B cell (primary cell): ENCODE data around the gene BAZ1B. TPM values are rescaled to one million over a fixed set of nuclear protein-coding genes. Genes with fewer than 3 reads are reported as not detected.

ENCODE experiments used
- ATAC-seq: fragments of 200-7000 bp; cut with Tn5 transposase; one replicate; pipeline ENCODE4 v1.10.0; 2021; ENCODE audit warnings: low read depth, mild to moderate bottlenecking, moderate number of reproducible peaks, moderate library complexity
- CTCF ChIA-PET: fragments of 350-600 bp; sonication (Branson Sonifier 250); formaldehyde crosslinking; loops from one replicate; lab custom pipeline; 2021; ENCODE audit warnings: antibody characterized with exemption, inconsistent platforms; lab: Charles Lee
- POLR2A ChIA-PET: fragments of 350-600 bp; sonication (Branson Sonifier 250); formaldehyde crosslinking; loops from one replicate; lab custom pipeline; 2021; ENCODE audit warnings: antibody characterized with exemption; lab: Charles Lee
- DNase-seq: peaks from one replicate; pipeline ENCODE4 v3.0.0; 2013
- H2AFZ ChIP-seq: 2 replicates; pipeline ENCODE4 v1.6.1; 2012; ENCODE audit warnings: mild to moderate bottlenecking, low read depth, low read length; ENCODE audit not compliant: insufficient read depth, poor library complexity, severe bottlenecking
- H3K27ac ChIP-seq, 2 donors: 1 replicate in 1 of 2; 2 replicates in 1 of 2; pipeline ENCODE4 v1.5.1; 2012 to 2013; ENCODE audit warnings: low read length in 2 of 2, mild to moderate bottlenecking in 2 of 2, moderate library complexity in 1 of 2
- H3K27me3 ChIP-seq, 4 experiments: fragments of 200-600 bp in 1 of 4; sonication (generic) in 1 of 4; replicated peaks in 1 of 4; 1 replicate in 2 of 4; 2 replicates in 2 of 4; pipeline versions ENCODE4 v1.6.1 to v1.7.0; 2013 to 2016; ENCODE audit warnings: low read length in 3 of 4, mild to moderate bottlenecking in 2 of 4, mixed read lengths in 1 of 4, moderate library complexity in 1 of 4; ENCODE audit not compliant: insufficient read depth in 4 of 4, control insufficient read depth in 3 of 4; ENCODE audit errors: control extremely low read depth in 1 of 4
- H3K36me3 ChIP-seq, 2 experiments: replicated peaks in 1 of 2; 1 replicate in 1 of 2; 2 replicates in 1 of 2; pipeline versions ENCODE4 v1.6.1 to v1.7.1; 2013; ENCODE audit warnings: low read length in 1 of 2; ENCODE audit not compliant: insufficient read depth in 2 of 2, control insufficient read depth in 1 of 2; ENCODE audit errors: control extremely low read depth in 1 of 2, extremely low read depth in 1 of 2
- H3K4me1 ChIP-seq, 2 donors: fragments of 200-600 bp in 1 of 2; sonication (generic) in 1 of 2; 1 replicate in 1 of 2; 2 replicates in 1 of 2; pipeline versions ENCODE4 v1.5.1 to v1.6.1; 2013 to 2017; ENCODE audit warnings: low read length in 2 of 2; ENCODE audit not compliant: control insufficient read depth in 2 of 2, insufficient read depth in 2 of 2
- H3K4me2 ChIP-seq: replicated peaks from 2 replicates; pipeline ENCODE3; 2012; ENCODE audit warnings: mild to moderate bottlenecking, low read depth, low read length; ENCODE audit not compliant: poor library complexity, severe bottlenecking
- H3K4me3 ChIP-seq, 5 experiments: fragments of 200-600 bp in 1 of 5; sonication (generic) in 1 of 5; 1 replicate in 3 of 5; 2 replicates in 2 of 5; pipeline versions ENCODE4 v1.5.1 to v1.7.0; 2011 to 2016; ENCODE audit warnings: low read length in 4 of 5, mild to moderate bottlenecking in 4 of 5, low read depth in 2 of 5, control low read depth in 1 of 5, moderate library complexity in 1 of 5; ENCODE audit not compliant: insufficient read depth in 1 of 5; ENCODE audit errors: control extremely low read depth in 1 of 5, extremely low read depth in 1 of 5
- H3K79me2 ChIP-seq: fragments of 200-600 bp; sonication (generic); one replicate; pipeline ENCODE4 v1.6.0; 2016; ENCODE audit warnings: low read length; ENCODE audit not compliant: control insufficient read depth, insufficient read depth
- H3K9ac ChIP-seq: fragments of 200-600 bp; sonication (generic); 2 replicates; pipeline ENCODE4 v1.6.1; 2017; ENCODE audit warnings: mild to moderate bottlenecking, low read length, moderate library complexity
- H3K9me3 ChIP-seq, 3 donors: one replicate each; pipeline versions ENCODE4 v1.6.1 to v1.7.1; 2013; ENCODE audit warnings: low read length in 2 of 3; ENCODE audit not compliant: control insufficient read depth in 2 of 3, insufficient read depth in 1 of 3; ENCODE audit errors: control extremely low read depth in 1 of 3
- H4K20me1 ChIP-seq: 2 replicates; pipeline ENCODE4 v1.6.0; 2012; ENCODE audit warnings: mild to moderate bottlenecking, low read length; ENCODE audit not compliant: insufficient read depth, control insufficient read depth, poor library complexity, severe bottlenecking
- H3K27ac Mint-ChIP-seq: one replicate; pipeline ENCODE4 v1.8.0; 2021; ENCODE audit warnings: mixed read lengths
- H3K27me3 Mint-ChIP-seq: one replicate; pipeline ENCODE4 v1.8.0; 2021; ENCODE audit warnings: mixed read lengths
- H3K4me1 Mint-ChIP-seq: one replicate; pipeline ENCODE4 v1.8.0; 2021; ENCODE audit warnings: mixed read lengths
- H3K4me3 Mint-ChIP-seq: one replicate; pipeline ENCODE4 v1.8.0; 2021; ENCODE audit warnings: mixed read lengths
- H3K9me3 Mint-ChIP-seq: one replicate; pipeline ENCODE4 v1.8.0; 2022; ENCODE audit warnings: mixed read lengths; ENCODE audit not compliant: insufficient read depth
- CTCF ChIP-seq: fragments of 200-600 bp; IDR thresholded peaks from one replicate; pipeline ENCODE4 v1.8.0; 2022; ENCODE audit warnings: antibody characterized with exemption, mild to moderate bottlenecking
- EZH2 ChIP-seq: IDR thresholded peaks from 2 replicates; pipeline ENCODE4 v1.6.1; 2012; ENCODE audit warnings: borderline replicate concordance, low read depth, mild to moderate bottlenecking, moderate library complexity, low read length; ENCODE audit not compliant: insufficient read depth, poor library complexity, severe bottlenecking
- WGBS: methylation state at CpG from one replicate; pipeline ENCODE4 v1.1.5; 2013; ENCODE audit warnings: missing lambda C conversion rate; ENCODE audit not compliant: insufficient coverage; 5-methylcytosine and 5-hydroxymethylcytosine counted together
- intact Hi-C: fragments of 100-400 bp; cut with micrococcal nuclease; formaldehyde crosslinking; loops from one replicate; pipeline ENCODE4 v1.10.0; 2022
- polyA plus RNA-seq: library from polyadenylated mRNA; depleted of rRNA; stranded (reverse); fragments of >200 nt; gene quantifications from 2 replicates; pipeline ENCODE4 v1.2.3, GENCODE V29; 2012
- total RNA-seq, 2 donors: library from RNA; stranded (reverse); fragments of 120-200 nt in 1 of 2; gene quantifications; 1 replicate in 1 of 2; 2 replicates in 1 of 2; pipeline versions ENCODE4 v1.2.3 to v1.2.4, GENCODE V29; 2013 to 2022

The BAZ1B gene
- total and polyA plus RNA-seq, 2 donors (not counting 1 experiment from before 2014, with no cell fraction given) = 17.2 to 68.1 TPM

DNA sequence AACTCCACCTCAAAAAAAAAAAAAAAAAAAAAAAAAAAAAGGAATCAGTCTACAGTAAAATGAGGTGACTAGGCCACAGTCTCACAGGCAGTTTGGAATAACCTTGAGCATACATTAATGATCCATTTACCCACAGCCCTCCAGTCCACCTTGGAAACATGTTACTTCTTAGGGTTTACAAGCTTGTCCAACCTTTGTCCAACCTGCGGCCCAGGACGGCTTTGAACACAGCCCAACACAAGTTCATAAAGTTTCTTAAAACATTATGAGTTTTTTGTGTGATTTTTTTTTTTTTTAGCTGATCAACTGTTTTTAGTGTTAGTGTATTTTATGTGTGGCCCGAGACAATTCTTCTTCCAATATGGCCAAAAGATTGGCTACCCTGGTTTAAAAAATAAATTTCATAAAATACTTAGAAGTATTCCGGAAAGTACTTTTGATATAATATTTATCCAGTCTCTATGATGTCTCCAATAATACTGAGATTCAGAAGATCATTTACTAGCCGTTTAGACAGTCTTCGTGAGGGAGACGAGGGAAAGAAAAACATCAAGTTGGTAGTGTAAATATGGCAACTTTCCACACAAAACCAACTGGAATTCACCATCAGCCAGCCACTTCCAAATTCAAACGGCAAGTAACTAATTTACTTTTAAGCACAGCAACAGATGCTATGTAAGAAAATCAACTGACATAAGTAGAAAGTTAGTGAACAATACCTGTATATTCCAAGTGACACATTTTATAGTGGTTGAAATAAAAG lies 9.9 kb downstream of the BAZ1B start:
- Mint-ChIP-seq H3K9me3 (no peaks in the 10 kb centered on the region), H3K27ac (no peak overlapping the region), H3K27me3 (no peaks in the 10 kb centered on the region), H3K4me3 (no peak overlapping the region), H3K4me1 (peaks cover 16% of the 10 kb centered on the region)
- Histone ChIP-seq H3K4me3 (no peak overlapping the region), H3K4me1 (no peaks in the 10 kb centered on the region), H3K27ac (no peak overlapping the region), H3K79me2 (peaks cover 96% of the 10 kb centered on the region), H4K20me1 (peaks cover 91% of the 10 kb centered on the region), H3K27me3 (no peaks in the 10 kb centered on the region), H3K9ac (no peak overlapping the region), H3K9me3 (no peaks in the 10 kb centered on the region), H2AFZ (no peak overlapping the region), H3K4me2 (no peak overlapping the region), H3K36me3 (peaks cover 15 to 54% of the 10 kb centered on the region in 2 experiments)
- CTCF ChIA-PET = interaction anchor here (1.0 kb wide), 1 partner anchor 67 kb away, joined by 3 read pairs; no protein-coding TSS in a partner anchor
- TF ChIP-seq EZH2 (no peak), CTCF (no peak)
- WGBS = no CpG with 5 or more reads among the region's 8 CpGs
- DNase-seq (no peak), ATAC-seq (no peak)
- intact Hi-C loops = no loop called here
- POLR2A ChIA-PET = interaction anchor here (0.6 kb wide), 1 partner anchor 394 kb away, joined by 4 read pairs; no protein-coding TSS in a partner anchor

- POLR2A ChIA-PET = interaction anchor here (0.7 kb wide), 1 partner anchor 27 kb away, joined by 4 read pairs; no protein-coding TSS in a partner anchor
Observed at GRCh38 chr7:73509463-73509862, 12.6 kb downstream of the BAZ1B start.

More at GRCh38 chr7:73509463-73509862, 12.6 kb downstream of the BAZ1B start:
- CTCF ChIA-PET = no interaction called here
- peaks cover 95% of the 10 kb centered on the region for H3K79me2 ChIP-seq
- H3K4me3 Mint-ChIP-seq = no peak overlapping the region
- peaks cover 7% of the 10 kb centered on the region for H3K4me1 Mint-ChIP-seq
- H3K27me3 ChIP-seq = no peaks in the 10 kb centered on the region
- H3K9ac ChIP-seq = no peak overlapping the region
- H3K27ac ChIP-seq = no peak overlapping the region
- 94% methylated on average over 3 of the region's 5 CpGs for WGBS
- ATAC-seq (no peak), DNase-seq (no peak)
- no peak overlapping the region for H3K27ac Mint-ChIP-seq
- H3K9me3 ChIP-seq = no peaks in the 10 kb centered on the region
- H3K27me3 Mint-ChIP-seq = no peaks in the 10 kb centered on the region
- no peaks in the 10 kb centered on the region for H3K9me3 Mint-ChIP-seq
- peaks cover 80% of the 10 kb centered on the region for H4K20me1 ChIP-seq
- H3K4me1 ChIP-seq = no peaks in the 10 kb centered on the region
- H3K36me3 ChIP-seq = peaks cover 20 to 52% of the 10 kb centered on the region in 2 experiments
- TF ChIP-seq EZH2 = no peak
- TF ChIP-seq CTCF = no peak
- H2AFZ ChIP-seq = no peak overlapping the region
- H3K4me3 ChIP-seq = no peak overlapping the region
- intact Hi-C loops = no loop called here
- H3K4me2 ChIP-seq = no peak overlapping the region
